GM12801 (cell line): ENCODE results near the gene BRSK2.

Experiments
- CTCF ChIP-seq: IDR thresholded peaks from one replicate; pipeline ENCODE4 v1.5.1; 2011; ENCODE audit warnings: control low read depth; ENCODE audit not compliant: insufficient read length; ENCODE audit errors: extremely low read depth

The BRSK2 gene

GRCh38 chr11:1407668-1408067 is 17.9 kb downstream of the BRSK2 start:
- no peak for TF ChIP-seq CTCF

- no peak for TF ChIP-seq CTCF
Observed at GRCh38 chr11:1408346-1408745, 18.6 kb downstream of the BRSK2 start.

GRCh38 chr11:1409108-1409851 is 19.5 kb downstream of the BRSK2 start:
- no peak for TF ChIP-seq CTCF

- TF ChIP-seq CTCF: no peak
Observed at GRCh38 chr11:1410366-1411291, 20.9 kb downstream of the BRSK2 start.

- no peak for TF ChIP-seq CTCF
Observed at GRCh38 chr11:1411301-1411700, 21.6 kb downstream of the BRSK2 start.

- no peak for TF ChIP-seq CTCF
Observed at GRCh38 chr11:1412377-1413095, 22.8 kb downstream of the BRSK2 start.

- no peak for TF ChIP-seq CTCF
Observed at GRCh38 chr11:1414650-1415049, 24.9 kb downstream of the BRSK2 start.
